H1 (cell line): ENCODE measurements around the gene THAP7. TPM values are rescaled to one million over a fixed set of nuclear protein-coding genes. Genes with fewer than 3 reads are reported as not detected.

Experiments used
- microRNA counts: library from miRNA; unstranded; fragments of <30 nt; microRNA quantifications from one replicate; lab custom pipeline; 2015
- microRNA-seq, 2 experiments: library from miRNA; unstranded; fragments of <30 nt; microRNA quantifications; one replicate each; pipeline versions ENCODE4 to v1.2.0, GENCODE V29; 2016 to 2020; ENCODE audit warnings: borderline microRNAs expressed in 2 of 2, borderline number of aligned reads in 2 of 2, borderline replicate concordance in 1 of 2
- polyA plus RNA-seq, 7 experiments: library from polyadenylated mRNA; depleted of rRNA in 3 of 7; stranded (reverse) in 5 of 7; unstranded in 2 of 7; fragments of >200 nt in 5 of 7; fragments of 200-250 nt in 2 of 7; gene quantifications; 1 replicate in 5 of 7; 2 replicates in 1 of 7; 4 replicates in 1 of 7; pipeline versions ENCODE4 v1.2.1 to v1.2.3, GENCODE V29; 2011 to 2013; ENCODE audit warnings: missing spikeins in 2 of 7, mixed read lengths in 2 of 7
- small RNA-seq: library from polyadenylated mRNA; stranded (forward); fragments of <200 nt; extraction: miRNeasy Mini kit (QIAGEN cat#:217004); gene quantifications from one replicate; pipeline ENCODE3, GENCODE V24; 2013; ENCODE audit not compliant: insufficient read depth
- total RNA-seq: library from RNA; stranded (reverse); fragmentation: NEBNext Ultra II Directional; extraction: Animal tissue kit (Norgen Biotek cat#: 25700); gene quantifications from 2 replicates; pipeline ENCODE4 v1.2.1, GENCODE V29; 2021

Gene THAP7
- total and polyA plus RNA-seq, 2 of the 8 experiments (the other 6 are each of a cell fraction or from before 2014, with no cell fraction given): 16.9 to 32.5 TPM

MicroRNAs encoded within 50 kb of the gene (microRNA counts, 767-probe panel; counts per million panel counts)
- microRNA hsa-miR-649 (lab: Ali Mortazavi, UCI): 879 counts per million, percentile 95 among the panel's probes with 10 or more counts

Small RNAs within 50 kb of the gene (microRNA-seq; reads per million reads assigned to microRNA genes)
- gene MIR649: 0 reads per million in 2 experiments

Small RNAs within 50 kb of the gene (small RNA-seq; reads per million reads assigned to genes)
- not detected for gene MIR649

Other genes with a start within 250 kb of the THAP7 start
- not detected in 2 replicates for gene SERPIND1, start 228.0 kb downstream of the THAP7 start, total RNA-seq
- not detected in 2 replicates for gene SERPIND1, start 228.0 kb downstream of the THAP7 start, polyA plus RNA-seq (2011; rRNA removed)
- 34.0 and 37.7 TPM in 2 replicates for gene PI4KA, start 143.3 kb downstream of the THAP7 start, total RNA-seq
- gene PI4KA, start 143.3 kb downstream of the THAP7 start, polyA plus RNA-seq (2011; rRNA removed): 22.5 and 28.3 TPM in 2 replicates
- 11.2 and 15.0 TPM in 2 replicates for gene SNAP29, start 143.1 kb downstream of the THAP7 start, total RNA-seq
- 7.1 and 11.8 TPM in 2 replicates for gene SNAP29, start 143.1 kb downstream of the THAP7 start, polyA plus RNA-seq (2011; rRNA removed)
- gene CRKL, start 84.7 kb downstream of the THAP7 start, total RNA-seq: 94.5 and 97.2 TPM in 2 replicates
- gene CRKL, start 84.7 kb downstream of the THAP7 start, polyA plus RNA-seq (2011; rRNA removed): 34.5 and 43.7 TPM in 2 replicates
- 0.86 and 1.4 TPM in 2 replicates for gene AIFM3, start 34.9 kb downstream of the THAP7 start, total RNA-seq
- gene AIFM3, start 34.9 kb downstream of the THAP7 start, polyA plus RNA-seq (2011; rRNA removed): 1.4 and 2.1 TPM in 2 replicates
- gene LZTR1, start 19.8 kb downstream of the THAP7 start, total RNA-seq: 29.8 and 31.0 TPM in 2 replicates
- 22.3 and 32.4 TPM in 2 replicates for gene LZTR1, start 19.8 kb downstream of the THAP7 start, polyA plus RNA-seq (2011; rRNA removed)
- not detected in 2 replicates for gene P2RX6, start 13.0 kb upstream of the THAP7 start, total RNA-seq
- 0.09 and 0.16 TPM in 2 replicates for gene P2RX6, start 13.0 kb upstream of the THAP7 start, polyA plus RNA-seq (2011; rRNA removed)
- gene SLC7A4, start 30.4 kb upstream of the THAP7 start, total RNA-seq: 0.27 TPM in 1 of 2 replicates, not detected in the other
- gene SLC7A4, start 30.4 kb upstream of the THAP7 start, polyA plus RNA-seq (2011; rRNA removed): 0.88 and 0.92 TPM in 2 replicates
- not detected in 2 replicates for gene LRRC74B, start 43.8 kb upstream of the THAP7 start, total RNA-seq
- gene LRRC74B, start 43.8 kb upstream of the THAP7 start, polyA plus RNA-seq (2011; rRNA removed): 0.03 TPM in 1 of 2 replicates, not detected in the other